HUES48 (cell line): ENCODE data around the gene LRRC75A.

Experiments
- H3K27ac ChIP-seq: one replicate; pipeline ENCODE4 v1.7.0; 2013; ENCODE audit warnings: low read depth, low read length, inconsistent platforms
- H3K27me3 ChIP-seq: 2 replicates; pipeline ENCODE4 v1.6.1; 2013; ENCODE audit warnings: mild to moderate bottlenecking, low read length; ENCODE audit not compliant: control insufficient read depth, insufficient read depth
- H3K36me3 ChIP-seq: 2 replicates; pipeline ENCODE4 v1.6.1; 2013; ENCODE audit warnings: low read length; ENCODE audit not compliant: control insufficient read depth, insufficient read depth
- H3K4me1 ChIP-seq: 2 replicates; pipeline ENCODE4 v1.6.1; 2013; ENCODE audit warnings: mild to moderate bottlenecking, low read length; ENCODE audit not compliant: control insufficient read depth, insufficient read depth
- H3K4me3 ChIP-seq: 2 replicates; pipeline ENCODE4 v1.5.1; 2013; ENCODE audit warnings: mild to moderate bottlenecking, low read depth, low read length
- H3K9ac ChIP-seq: 2 replicates; pipeline ENCODE4 v1.6.1; 2013; ENCODE audit warnings: mild to moderate bottlenecking, low read depth, low read length, moderate library complexity
- H3K9me3 ChIP-seq: 2 replicates; pipeline ENCODE4 v1.6.1; 2013; ENCODE audit warnings: low read length; ENCODE audit not compliant: control insufficient read depth, insufficient read depth

LRRC75A gene

DNA sequence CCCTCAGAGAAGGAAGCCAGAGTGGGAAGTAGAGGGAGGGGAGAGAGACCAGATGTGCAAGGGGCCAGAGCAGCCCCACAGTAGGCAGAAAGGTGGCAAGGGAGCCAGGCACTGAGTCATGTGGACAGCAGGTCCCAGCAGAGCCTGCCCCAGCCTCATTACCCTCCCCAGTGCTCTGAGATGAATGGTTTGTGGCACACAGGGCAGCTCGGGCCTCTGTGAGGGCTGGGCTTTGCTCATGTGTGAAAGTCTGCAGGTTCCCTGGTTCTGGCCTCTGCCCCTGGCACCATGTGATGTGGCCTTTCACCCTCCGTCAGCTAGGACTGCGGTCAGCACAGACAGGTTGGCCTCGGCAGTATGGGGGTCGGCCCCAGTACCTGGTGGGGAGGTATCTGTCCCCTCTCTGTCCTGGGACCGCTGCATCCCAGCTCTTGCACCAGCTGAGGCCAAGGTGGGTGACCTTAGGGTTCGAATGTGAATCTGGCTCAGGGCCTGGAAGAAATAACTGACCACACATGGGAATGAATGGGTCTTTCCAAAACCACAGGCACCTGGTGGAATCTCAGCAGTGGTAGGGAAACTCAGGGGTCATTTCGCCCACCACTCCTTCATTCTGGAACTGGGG is 8.9 kb downstream of the LRRC75A start:
- H3K4me1 ChIP-seq = peaks cover 38% of the 10 kb centered on the region
- H3K4me3 ChIP-seq = no peak overlapping the region
- no peak overlapping the region for H3K9ac ChIP-seq
- H3K9me3 ChIP-seq = no peaks in the 10 kb centered on the region
- H3K36me3 ChIP-seq = no peaks in the 10 kb centered on the region
- H3K27ac ChIP-seq = no peak overlapping the region
- no peaks in the 10 kb centered on the region for H3K27me3 ChIP-seq

DNA sequence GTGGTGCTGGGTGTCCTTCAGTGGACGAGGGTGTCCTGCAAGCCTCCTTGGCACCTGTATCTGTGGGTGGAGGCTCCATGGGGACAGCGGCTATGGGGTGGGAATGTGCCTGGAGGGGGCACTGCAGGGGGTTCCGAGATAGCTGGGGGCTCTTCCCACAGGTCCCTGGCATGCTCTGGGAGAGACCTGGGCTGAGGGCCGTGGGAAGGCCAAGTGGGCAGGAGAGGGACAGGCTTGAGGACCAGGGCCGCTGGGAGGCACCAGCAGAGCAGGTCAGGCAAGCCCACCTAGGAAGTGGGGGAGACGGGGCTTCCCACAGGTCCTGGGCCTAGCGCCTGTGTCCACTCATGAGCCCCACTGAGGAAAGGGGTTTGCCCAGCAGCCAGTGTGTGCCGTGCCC is 9.7 kb downstream of the LRRC75A start:
- Histone ChIP-seq H3K9me3 (no peaks in the 10 kb centered on the region), H3K27ac (no peak overlapping the region), H3K4me3 (no peak overlapping the region), H3K9ac (no peak overlapping the region), H3K4me1 (peaks cover 35% of the 10 kb centered on the region), H3K27me3 (no peaks in the 10 kb centered on the region), H3K36me3 (no peaks in the 10 kb centered on the region)

DNA sequence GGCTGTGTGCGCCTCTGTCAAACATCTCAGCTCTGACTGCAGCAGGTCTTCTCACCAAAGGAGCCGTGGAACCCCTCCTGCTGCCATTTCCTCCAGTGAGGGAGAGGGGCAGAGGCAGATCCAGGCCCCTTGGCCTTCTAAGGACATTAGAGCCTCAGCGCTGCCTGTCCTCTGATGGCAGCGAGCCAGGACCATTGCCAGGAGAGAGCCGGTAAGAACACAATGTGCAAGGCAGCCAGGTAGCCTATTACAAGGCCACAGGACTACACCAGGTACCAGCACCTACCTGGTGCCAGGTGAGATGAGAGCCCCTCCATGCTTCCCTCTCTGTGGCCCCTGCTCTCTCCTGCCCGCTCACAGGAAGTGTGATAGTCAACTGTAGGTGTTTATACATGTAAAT is 11.0 kb downstream of the LRRC75A start:
- H3K36me3 ChIP-seq = no peaks in the 10 kb centered on the region
- peaks cover 25% of the 10 kb centered on the region for H3K4me1 ChIP-seq
- H3K9ac ChIP-seq = no peak overlapping the region
- no peak overlapping the region for H3K4me3 ChIP-seq
- no peaks in the 10 kb centered on the region for H3K9me3 ChIP-seq
- no peaks in the 10 kb centered on the region for H3K27me3 ChIP-seq
- H3K27ac ChIP-seq = no peak overlapping the region

DNA sequence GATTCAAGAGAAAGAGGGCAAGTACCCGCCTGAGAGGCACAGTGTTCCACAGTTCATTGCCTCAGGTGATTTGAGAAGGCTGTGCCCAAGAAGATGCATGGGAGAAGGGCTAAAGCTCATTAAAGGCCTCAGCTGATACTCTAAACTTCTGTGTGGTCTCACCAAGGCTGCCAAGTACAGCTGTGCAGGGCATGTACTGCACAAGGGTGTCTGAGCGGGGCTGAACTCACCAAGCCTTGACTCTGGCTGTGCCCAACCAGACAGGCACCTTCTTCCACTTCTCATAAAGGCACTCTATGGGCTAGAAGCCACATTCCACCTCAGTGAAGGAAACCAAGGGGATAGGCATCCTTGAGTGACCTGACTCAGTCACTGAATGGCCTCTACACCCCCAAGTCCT is 12.7 kb downstream of the LRRC75A start:
- peaks cover 7% of the 10 kb centered on the region for H3K4me1 ChIP-seq
- H3K27ac ChIP-seq = no peak overlapping the region
- no peaks in the 10 kb centered on the region for H3K36me3 ChIP-seq
- no peak overlapping the region for H3K9ac ChIP-seq
- no peaks in the 10 kb centered on the region for H3K9me3 ChIP-seq
- no peak overlapping the region for H3K4me3 ChIP-seq
- H3K27me3 ChIP-seq = no peaks in the 10 kb centered on the region

DNA sequence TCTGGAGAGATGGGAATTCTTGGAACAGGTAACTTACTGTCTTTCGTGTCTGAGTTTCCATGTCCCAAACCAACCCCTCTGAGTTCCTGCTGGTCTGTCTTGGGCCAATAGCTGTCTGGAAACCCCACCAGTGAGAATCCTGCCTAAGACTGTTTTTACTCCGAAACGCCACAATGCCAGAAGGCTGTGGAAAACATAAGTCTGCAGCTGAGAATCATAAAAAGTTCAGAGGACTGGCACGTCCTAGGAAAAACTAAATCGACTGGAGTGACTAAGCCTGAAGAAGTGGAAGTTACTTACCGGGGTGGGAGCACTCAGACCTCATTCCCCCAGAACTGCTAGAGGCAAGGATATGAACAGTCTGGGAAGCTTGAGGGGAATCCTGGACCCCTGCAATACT is 13.3 kb downstream of the LRRC75A start:
- no peak overlapping the region for H3K4me3 ChIP-seq
- H3K27me3 ChIP-seq = no peaks in the 10 kb centered on the region
- H3K9me3 ChIP-seq = no peaks in the 10 kb centered on the region
- peaks cover 9% of the 10 kb centered on the region; the same call in 1 of the 2 replicates for H3K4me1 ChIP-seq
- H3K27ac ChIP-seq = no peak overlapping the region
- no peak overlapping the region for H3K9ac ChIP-seq
- H3K36me3 ChIP-seq = no peaks in the 10 kb centered on the region

DNA sequence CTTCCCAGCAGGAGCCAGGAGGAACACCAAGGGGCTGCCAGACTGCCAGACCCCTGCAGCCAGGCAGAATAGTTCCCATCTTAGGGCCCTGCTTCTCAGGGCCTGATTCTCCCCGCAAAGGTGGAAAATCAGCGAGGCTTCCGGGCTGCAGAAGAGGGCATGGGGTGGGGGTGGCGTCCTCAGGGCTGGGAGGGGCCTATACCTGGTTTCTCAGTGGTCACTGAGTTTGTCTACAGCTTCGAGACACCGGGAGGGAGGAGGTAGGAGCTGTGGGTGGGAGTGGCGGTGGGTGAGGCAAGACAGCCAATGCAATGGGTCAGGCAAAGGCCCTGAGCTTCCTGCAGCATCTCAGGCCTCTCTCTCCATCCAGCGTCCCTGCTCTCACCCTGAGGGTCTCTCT is 14.3 kb downstream of the LRRC75A start:
- H3K9ac ChIP-seq = no peak overlapping the region
- no peaks in the 10 kb centered on the region for H3K27me3 ChIP-seq

DNA sequence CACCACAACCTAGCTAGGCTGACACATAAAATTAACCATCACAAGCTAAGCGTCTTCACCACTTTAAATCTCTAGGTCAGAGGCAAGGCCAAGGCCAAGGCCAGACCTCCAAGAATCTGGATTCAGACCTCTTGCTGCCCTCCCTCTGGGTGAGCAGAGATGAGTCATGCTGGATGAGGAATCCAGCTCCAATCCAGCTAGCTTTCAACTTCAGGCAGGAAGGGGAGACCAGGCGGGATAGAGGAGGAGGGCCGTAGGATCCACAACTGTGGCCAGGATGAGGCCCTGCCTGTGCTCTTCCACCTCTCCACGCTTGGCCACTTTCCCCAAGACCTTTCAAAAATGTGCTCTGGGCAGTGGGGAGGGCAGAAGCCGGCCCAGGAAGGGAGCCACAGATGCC is 14.7 kb downstream of the LRRC75A start:
- no peak overlapping the region for H3K4me3 ChIP-seq
- no peaks in the 10 kb centered on the region for H3K9me3 ChIP-seq
- no peaks in the 10 kb centered on the region for H3K36me3 ChIP-seq
- peak overlapping the region; percentile 74 for H3K27ac ChIP-seq
- H3K4me1 ChIP-seq = peaks cover 15% of the 10 kb centered on the region; the same call in 1 of the 2 replicates
- no peak overlapping the region for H3K9ac ChIP-seq
- no peaks in the 10 kb centered on the region for H3K27me3 ChIP-seq

More for the DNA sequence above, 14.3 kb downstream of the LRRC75A start:
- Histone ChIP-seq H3K27ac (peak overlapping the region; percentile 74), H3K4me3 (no peak overlapping the region), H3K4me1 (peaks cover 15% of the 10 kb centered on the region; the same call in 1 of the 2 replicates), H3K36me3 (no peaks in the 10 kb centered on the region), H3K9me3 (no peaks in the 10 kb centered on the region)

DNA sequence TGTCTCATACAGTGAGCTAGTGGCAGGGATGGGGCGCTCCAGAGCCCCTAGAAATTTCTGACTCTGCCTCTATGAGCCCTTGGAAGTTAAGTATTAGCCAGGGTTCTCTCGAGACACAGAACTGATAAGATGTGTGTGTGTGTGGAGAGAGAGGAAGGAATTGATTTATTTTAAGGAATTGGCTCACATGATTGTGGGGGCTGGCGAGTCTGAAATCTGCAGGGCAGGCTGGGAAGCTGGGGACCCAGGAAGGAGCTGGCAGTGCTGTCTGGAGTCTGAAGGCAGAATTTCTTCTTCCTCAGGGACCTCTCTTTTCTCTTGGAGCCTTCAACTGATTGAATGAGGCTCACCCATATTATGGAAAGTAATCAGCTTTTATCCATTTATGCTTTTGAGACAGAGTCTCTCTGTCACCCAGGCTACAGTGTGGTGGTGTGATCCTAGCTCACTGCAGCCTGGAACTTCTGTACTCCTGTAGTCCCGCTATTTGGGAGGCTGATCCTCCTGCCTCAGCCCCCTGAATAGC is 16.8 kb downstream of the LRRC75A start:
- H3K27me3 ChIP-seq = no peaks in the 10 kb centered on the region
- H3K36me3 ChIP-seq = no peaks in the 10 kb centered on the region
- H3K27ac ChIP-seq = no peak overlapping the region
- peaks cover 15% of the 10 kb centered on the region; the same call in 1 of the 2 replicates for H3K4me1 ChIP-seq
- no peak overlapping the region for H3K9ac ChIP-seq
- no peak overlapping the region for H3K4me3 ChIP-seq
- no peaks in the 10 kb centered on the region for H3K9me3 ChIP-seq

DNA sequence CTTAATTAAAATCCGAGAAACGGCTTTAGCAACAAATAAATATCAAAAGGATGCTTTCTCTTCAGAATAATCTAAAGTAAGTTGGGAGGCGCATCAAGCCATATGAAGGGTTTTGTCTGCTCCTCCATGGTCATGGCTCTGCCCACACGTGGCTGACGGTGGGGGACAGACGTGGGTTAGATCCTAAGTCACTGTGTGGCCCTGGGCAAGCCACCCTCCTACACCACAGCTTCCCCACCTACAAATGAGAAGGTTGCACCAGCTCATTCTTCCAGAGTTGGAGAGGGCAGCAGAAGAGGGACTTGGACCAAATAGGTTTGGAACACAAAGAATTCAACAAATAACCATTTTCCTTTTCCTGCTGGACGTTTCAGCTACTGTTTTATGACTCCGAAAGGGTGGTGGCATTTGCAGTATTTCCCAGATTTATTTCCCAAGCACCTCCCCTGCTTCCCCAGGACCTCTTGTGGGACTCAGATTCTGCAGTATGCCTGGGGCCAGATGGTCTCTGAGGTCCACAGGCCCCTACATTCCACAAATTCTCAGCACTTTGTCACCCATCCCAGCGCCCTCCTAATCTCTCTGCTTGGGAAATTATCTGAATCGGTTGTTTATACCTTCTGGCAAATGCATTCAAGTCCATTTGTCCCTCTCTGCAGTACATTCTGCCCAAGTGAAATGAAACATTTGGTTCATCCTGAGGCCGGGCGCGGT is 17.8 kb downstream of the LRRC75A start:
- no peaks in the 10 kb centered on the region for H3K27me3 ChIP-seq
- H3K36me3 ChIP-seq = no peaks in the 10 kb centered on the region; the same call in 1 of the 2 replicates
- peaks cover 15% of the 10 kb centered on the region; the same call in 1 of the 2 replicates for H3K4me1 ChIP-seq
- no peaks in the 10 kb centered on the region for H3K9me3 ChIP-seq
- H3K4me3 ChIP-seq = no peak overlapping the region
- no peak overlapping the region for H3K9ac ChIP-seq
- no peak overlapping the region for H3K27ac ChIP-seq

DNA sequence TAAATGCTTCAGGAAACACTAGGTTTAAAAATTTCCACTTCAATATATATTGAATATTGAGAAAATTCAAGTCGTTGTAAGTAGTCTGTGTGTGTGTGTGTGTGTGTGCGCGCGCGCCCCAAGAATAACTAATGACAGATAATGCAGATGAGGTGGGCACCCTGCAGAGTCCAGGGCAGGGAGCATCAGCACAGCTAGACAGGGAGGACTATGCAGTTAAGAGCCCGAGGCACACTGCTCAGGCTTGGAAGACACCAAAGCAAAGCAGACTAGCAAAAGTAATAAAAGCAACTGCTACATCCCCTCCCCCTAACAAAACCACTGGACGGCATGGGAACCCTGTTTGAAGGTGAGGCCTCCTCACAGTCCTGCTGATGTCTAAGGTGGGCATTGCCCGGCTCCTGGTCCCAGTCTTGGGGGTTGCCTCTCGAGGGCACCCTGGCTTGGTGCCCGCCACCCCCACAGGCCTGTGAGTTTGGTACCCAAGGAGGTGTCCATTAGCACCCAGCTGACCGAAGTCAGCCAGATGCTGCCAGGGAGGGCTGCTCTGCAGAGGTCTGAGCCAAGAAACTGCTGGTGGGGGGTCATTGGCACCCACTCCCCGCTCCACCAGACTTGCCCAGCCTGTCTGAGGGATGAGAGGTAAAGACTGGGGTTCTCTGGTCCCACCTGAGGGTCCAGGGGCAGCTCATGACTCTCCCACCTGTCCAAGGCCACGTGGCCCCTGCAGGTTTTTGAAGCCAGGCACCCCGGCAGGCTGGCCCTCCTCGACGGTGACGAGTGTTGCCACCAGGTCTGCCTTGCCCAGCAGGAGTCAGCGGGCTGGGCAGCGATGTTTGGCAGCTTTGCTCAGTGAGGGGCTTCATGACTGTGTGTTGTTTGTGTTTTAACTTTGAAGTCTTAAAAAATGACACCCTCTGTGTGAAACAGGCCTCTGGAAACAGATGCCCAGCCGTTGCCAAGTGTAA is 18.7 kb downstream of the LRRC75A start:
- no peaks in the 10 kb centered on the region for H3K27me3 ChIP-seq
- H3K9me3 ChIP-seq = no peaks in the 10 kb centered on the region
- no peaks in the 10 kb centered on the region; the same call in 1 of the 2 replicates for H3K36me3 ChIP-seq
- H3K9ac ChIP-seq = no peak overlapping the region
- H3K27ac ChIP-seq = no peak overlapping the region
- no peak overlapping the region for H3K4me3 ChIP-seq
- peaks cover 15% of the 10 kb centered on the region; the same call in 1 of the 2 replicates for H3K4me1 ChIP-seq
